ENCODE data around the gene CCDC61. TPM values are rescaled to one million over a fixed set of nuclear protein-coding genes. Genes with fewer than 3 reads are reported as not detected.

CCDC61 gene
- total RNA-seq, 1 experiment from 2014 or later = 16.9 TPM

- WGBS (ENCODE audit: extremely low coverage, insufficient read length, low lambda C conversion rate) = no CpG with 5 or more reads among the region's 6 CpGs
- H3K4ac ChIP-seq (ENCODE audit: low read depth, low read length) = no peak overlapping the region
- no peaks in the 10 kb centered on the region for H3K79me1 ChIP-seq (ENCODE audit: insufficient read depth, low read depth, low read length, poor library complexity, severe bottlenecking)
- H4K91ac ChIP-seq (ENCODE audit: insufficient read length, low read depth, low read length) = no peak overlapping the region
- H4K8ac ChIP-seq (replicated peaks; ENCODE audit: insufficient read length, low read depth, low read length) = no peak overlapping the region
- no peak overlapping the region for H2AK5ac ChIP-seq (ENCODE audit: insufficient read length, low read length)
- peaks cover 5% of the 10 kb centered on the region for H3K9me3 ChIP-seq (ENCODE audit: control insufficient read depth, low read depth, low read length)
- no peak overlapping the region for H3K4me2 ChIP-seq (ENCODE audit: insufficient read depth, insufficient read length, low read length)
- H2BK12ac ChIP-seq (ENCODE audit: insufficient read length, low read depth, low read length) = no peak overlapping the region
- no peak overlapping the region for H3T11ph ChIP-seq (ENCODE audit: low read length)
- no peaks in the 10 kb centered on the region for H3K27me3 ChIP-seq (ENCODE audit: insufficient read depth, low read length)
- no peak overlapping the region for H2BK5ac ChIP-seq (ENCODE audit: insufficient read length, low read length)
- no peak overlapping the region for H3K23ac ChIP-seq (ENCODE audit: insufficient read length, low read depth, low read length)
- Mint-ChIP-seq H3K27ac (no peak overlapping the region; a peak in 1 of 7 replicates), H3K4me1 (peaks cover 0 to 7% of the 10 kb centered on the region in 2 experiments; a peak in 2 of 4 replicates), H3K27me3 (ENCODE audit: low read depth) (peaks cover 58% of the 10 kb centered on the region), H3K9me3 (peaks cover 34 to 53% of the 10 kb centered on the region in 2 experiments), H3K36me3 (ENCODE audit: insufficient read depth in 1 of 3, low read depth in 3 of 3) (peaks cover 0 to 8% (median 6%) of the 10 kb centered on the region in 3 experiments; a peak in 6 of 7 replicates), H3K4me3 (no peak overlapping the region)
- H3K9ac ChIP-seq (ENCODE audit: extremely low read depth, insufficient read length, low read length) = no peak overlapping the region
- H3K79me2 ChIP-seq (ENCODE audit: insufficient read depth, low read length) = no peaks in the 10 kb centered on the region
- no peak overlapping the region for H3K14ac ChIP-seq (ENCODE audit: insufficient read depth, low read length)
- no peak overlapping the region for H2BK15ac ChIP-seq (ENCODE audit: low read depth, low read length)
- H3K4me1 ChIP-seq (ENCODE audit: insufficient read depth, low read length) = no peaks in the 10 kb centered on the region
- H4K20me1 ChIP-seq (ENCODE audit: control insufficient read depth, insufficient read depth, insufficient read length) = no peaks in the 10 kb centered on the region
- no peak for TF ChIP-seq CTCF (conservative IDR thresholded peaks at IDR 0.05)
- DNase-seq = no peak
- no peak overlapping the region for H2AFZ ChIP-seq (ENCODE audit: low read length)
- H3K27ac ChIP-seq (ENCODE audit: insufficient read length, low read depth, low read length) = no peak overlapping the region
- no peak overlapping the region for H2BK20ac ChIP-seq (ENCODE audit: low read depth, low read length, poor library complexity, severe bottlenecking)
- no peak overlapping the region for H2BK120ac ChIP-seq (ENCODE audit: low read depth, low read length, poor library complexity, severe bottlenecking)
- H3K18ac ChIP-seq (ENCODE audit: insufficient read length, low read depth, low read length) = no peak overlapping the region
- no peak overlapping the region for H3K56ac ChIP-seq (ENCODE audit: insufficient read length, low read depth, low read length)
- H4K5ac ChIP-seq (ENCODE audit: insufficient read length, low read depth, low read length) = no peak overlapping the region
- H3K23me2 ChIP-seq (ENCODE audit: insufficient read length, low read depth, low read length, poor library complexity, severe bottlenecking) = no peaks in the 10 kb centered on the region
Observed at GRCh38 chr19:46040125-46040524, 44.9 kb downstream of the CCDC61 start.
